CD4-positive, alpha-beta T cell treated with Interleukin-4 for 1 hour (primary cell): ENCODE results near the gene TAOK2.
"Not testable (repeated sequence)": the region's sequence is repeated elsewhere in the genome, so short reads cannot be mapped to it uniquely, and the experiment has no call there.

Experiments used
- DNase-seq, 2 donors: peaks; one replicate each; pipeline ENCODE4 v3.0.0-alpha.2; 2020 to 2022

TAOK2 gene

DNA sequence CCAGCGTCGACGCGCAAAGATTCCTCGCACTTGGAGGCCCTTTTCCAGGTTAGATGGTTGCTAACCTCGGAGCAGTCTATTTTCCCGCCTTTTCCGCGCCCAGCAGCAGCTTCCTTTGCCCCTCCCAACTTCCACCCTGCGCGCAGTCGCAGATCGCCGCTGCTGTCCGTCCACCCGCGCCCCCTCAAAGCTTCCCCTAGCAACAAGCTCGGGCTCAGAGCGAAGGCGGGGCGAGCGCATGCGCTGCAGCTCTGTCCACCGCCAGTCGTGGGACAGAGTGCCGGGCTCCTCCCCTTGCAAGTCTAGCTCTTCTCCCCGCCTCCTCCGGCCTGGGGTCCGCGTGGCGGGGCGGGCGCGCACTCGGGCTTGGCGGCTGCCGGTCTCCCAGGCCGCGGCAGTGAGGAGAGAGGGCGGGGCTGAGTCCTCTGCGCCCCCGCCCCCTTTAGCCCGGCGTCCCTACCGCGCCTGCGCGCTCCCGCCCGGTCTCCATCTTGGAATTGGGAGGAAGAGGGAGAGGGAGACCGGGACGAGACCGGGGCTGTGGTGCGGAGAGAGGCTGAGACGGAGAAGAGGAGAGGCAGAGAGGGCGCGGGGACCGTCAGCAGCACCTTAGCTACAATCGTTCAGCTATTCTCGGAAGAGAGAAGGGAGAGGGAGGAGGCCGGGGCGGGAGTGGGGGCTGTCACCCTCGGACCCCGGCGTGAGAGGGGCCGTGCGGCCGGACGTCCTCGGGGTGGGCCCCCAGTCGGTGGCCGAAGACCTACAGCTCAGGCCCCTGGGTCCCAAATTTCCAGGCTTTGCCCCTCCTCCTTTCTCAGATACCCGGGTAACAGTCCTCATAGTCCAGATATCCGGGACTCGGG lies at the start of gene TAOK2:
Gene TAOK2 (plus strand): TSS at position 485 of the 863 bp plus-strand sequence. CDS start 3,905 bp downstream, outside the sequence.
- DNase-seq, result peak; percentile 98 to 99

GRCh38 chr16:29925105-29925756 lies 48.4 kb upstream of the TAOK2 start:
- peak in 1 of 2 donors; percentile 2 for DNase-seq

GRCh38 chr16:29925781-29926710 lies 47.6 kb upstream of the TAOK2 start, which contains the start of gene KCTD13:
Gene KCTD13, minus strand, starts transcription at chr16:29926226. Its CDS starts 193 bp downstream, at chr16:29926033.
- peak; percentile 90 to 94 for DNase-seq

DNA sequence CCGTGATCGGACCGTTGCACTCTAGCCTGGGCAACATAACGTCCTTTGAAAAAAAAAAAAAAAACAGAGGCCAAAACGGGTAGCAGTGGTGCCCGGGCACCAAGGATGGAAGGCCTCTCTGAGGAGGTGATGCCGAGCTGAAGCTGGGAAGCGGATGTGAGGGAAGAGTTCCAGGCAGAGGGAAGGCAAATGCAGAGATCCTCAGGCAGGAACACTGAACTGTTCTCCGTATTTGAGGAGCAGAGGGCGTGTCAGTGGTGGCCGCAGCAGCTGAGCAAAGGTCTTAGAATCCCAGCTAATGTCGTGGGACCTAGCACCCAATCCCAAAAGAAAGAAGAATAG lies 47.0 kb upstream of the TAOK2 start:
- no peak for DNase-seq

DNA sequence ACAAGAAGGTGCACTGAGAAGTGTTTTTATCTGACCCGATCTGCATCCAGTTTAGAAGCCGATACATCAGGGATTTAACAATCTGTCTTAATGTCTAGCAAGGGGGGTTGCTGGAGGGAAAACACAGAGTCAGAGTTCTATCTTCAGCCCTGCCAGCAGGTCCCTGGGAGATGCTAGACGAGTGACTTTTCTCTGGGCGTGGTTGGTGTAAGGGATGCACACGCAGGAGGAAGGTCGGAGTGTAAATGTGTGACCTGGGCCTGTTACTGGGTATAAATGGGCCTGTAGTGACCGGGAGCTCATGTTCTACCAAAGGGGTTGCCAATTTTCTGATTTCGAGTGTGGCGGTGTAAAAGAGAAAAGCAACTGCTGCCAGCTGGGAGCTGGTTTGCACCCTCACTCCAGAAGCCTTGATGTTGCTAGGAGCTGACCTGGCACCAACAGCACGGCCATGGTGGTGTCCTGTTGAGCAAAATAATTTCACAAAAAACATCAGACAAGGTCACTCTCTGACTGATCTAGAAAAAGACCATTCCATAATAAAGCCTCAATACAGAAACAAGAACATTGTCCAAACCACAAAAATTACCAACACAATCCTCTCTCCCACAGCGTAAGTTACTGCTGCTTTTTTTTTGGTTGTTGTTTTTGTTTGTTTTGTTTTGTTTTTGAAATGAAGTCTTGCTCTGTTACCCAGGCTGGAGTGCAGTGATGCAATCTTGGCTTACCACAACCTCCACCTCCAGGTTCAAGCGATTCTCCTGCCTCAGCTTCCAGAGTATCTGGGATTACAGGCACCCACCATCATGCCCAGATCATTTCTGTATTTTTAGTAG lies 46.4 kb upstream of the TAOK2 start:
- DNase-seq, result no peak

DNA sequence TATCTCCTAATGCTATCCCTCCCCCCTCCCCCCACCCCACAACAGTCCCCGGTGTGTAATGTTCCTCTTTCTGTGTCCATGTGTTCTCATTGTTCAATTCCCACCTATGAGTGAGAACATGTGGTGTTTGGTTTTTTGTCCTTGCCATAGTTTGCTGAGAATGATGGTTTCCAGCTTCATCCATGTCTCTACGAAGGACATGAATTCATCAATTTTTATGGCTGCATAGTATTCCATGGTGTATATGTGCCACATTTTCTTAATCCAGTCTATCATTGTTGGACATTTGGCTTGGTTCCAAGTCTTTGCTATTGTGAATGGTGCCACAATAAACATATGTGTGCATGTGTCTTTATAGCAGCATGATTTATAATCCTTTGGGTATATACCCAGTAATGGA lies 41.9 kb upstream of the TAOK2 start:
- DNase-seq, result not testable (repeated sequence)

- DNase-seq, result no peak
Measured at GRCh38 chr16:29940656-29941055, 33.0 kb upstream of the TAOK2 start.

- DNase-seq, result no peak
Measured at GRCh38 chr16:29943846-29944799, 29.5 kb upstream of the TAOK2 start.

GRCh38 chr16:29947897-29948296 lies 25.8 kb upstream of the TAOK2 start:
- DNase-seq, result no peak

DNA sequence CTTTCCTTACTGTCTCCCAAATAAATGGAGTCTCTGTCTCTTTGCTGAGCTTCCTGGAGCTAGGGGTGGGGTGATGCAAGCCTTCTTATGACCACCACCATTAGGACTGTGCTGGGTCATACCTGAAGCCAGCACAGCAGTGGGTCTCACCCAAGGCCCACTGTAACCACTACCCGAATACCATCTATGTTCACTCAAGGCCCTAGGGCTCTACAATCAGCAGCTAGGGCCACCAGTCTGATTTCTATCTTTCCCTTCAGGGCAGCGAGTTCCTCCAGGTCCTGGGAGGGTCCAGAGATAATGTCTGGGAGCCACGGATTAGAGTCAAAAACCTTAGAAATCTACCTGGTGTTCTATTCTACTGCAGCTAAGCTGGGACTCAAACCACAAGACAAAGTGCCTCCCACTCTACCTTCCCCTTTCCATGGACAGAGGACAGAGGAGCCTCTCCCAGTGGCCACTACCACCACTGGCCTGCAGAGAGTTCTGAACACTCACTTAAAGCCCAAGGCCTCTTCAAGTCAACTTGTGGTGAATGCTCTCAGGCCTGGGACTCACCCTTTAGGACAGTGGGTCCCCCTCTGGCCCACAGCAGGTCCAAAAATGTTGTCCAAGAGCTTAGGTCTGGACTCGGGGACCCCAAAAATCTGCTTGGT lies 22.7 kb upstream of the TAOK2 start:
- no peak for DNase-seq

GRCh38 chr16:29951625-29952365 lies 21.9 kb upstream of the TAOK2 start:
- no peak for DNase-seq

- no peak for DNase-seq
Measured at GRCh38 chr16:29958756-29959155, 14.9 kb upstream of the TAOK2 start.

GRCh38 chr16:29959293-29959692 lies 14.4 kb upstream of the TAOK2 start:
- no peak for DNase-seq

DNA sequence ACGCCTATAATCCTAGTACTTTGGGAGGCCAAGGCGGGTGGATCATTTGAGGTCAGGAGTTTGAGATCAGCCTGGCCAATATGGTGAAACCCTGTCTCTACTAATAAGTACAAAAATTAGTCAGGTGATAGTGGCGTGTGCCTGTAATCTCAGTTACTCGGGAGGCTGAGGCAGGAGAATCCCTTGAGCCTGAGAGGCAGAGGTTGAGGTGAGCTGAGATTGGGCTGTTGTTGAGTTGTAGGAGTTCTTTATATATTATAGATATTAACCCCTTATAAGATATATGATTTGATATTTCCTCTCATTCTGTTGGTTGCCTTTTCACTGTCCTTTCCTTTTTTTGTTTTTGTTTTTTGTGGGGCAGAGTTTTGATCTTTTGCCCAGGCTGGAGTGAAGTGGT lies 13.8 kb upstream of the TAOK2 start:
- not testable (repeated sequence) for DNase-seq

DNA sequence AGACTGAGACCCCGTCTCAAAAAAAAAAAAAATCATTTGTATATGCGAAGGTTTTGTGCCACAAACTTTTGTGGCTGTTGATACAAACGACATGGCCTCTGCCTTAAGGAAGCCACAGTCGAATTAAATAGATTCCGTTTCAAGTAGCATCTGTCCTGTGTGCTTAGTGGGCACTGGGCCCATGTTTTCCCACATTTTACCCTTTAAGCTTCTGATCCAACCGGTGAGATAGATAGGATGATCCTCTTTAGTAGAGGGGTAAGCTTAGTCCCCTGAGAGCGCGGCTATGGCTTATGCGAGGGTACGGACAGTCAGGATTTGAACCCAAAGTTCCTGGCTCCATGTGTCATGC lies 12.6 kb upstream of the TAOK2 start:
- no peak for DNase-seq

DNA sequence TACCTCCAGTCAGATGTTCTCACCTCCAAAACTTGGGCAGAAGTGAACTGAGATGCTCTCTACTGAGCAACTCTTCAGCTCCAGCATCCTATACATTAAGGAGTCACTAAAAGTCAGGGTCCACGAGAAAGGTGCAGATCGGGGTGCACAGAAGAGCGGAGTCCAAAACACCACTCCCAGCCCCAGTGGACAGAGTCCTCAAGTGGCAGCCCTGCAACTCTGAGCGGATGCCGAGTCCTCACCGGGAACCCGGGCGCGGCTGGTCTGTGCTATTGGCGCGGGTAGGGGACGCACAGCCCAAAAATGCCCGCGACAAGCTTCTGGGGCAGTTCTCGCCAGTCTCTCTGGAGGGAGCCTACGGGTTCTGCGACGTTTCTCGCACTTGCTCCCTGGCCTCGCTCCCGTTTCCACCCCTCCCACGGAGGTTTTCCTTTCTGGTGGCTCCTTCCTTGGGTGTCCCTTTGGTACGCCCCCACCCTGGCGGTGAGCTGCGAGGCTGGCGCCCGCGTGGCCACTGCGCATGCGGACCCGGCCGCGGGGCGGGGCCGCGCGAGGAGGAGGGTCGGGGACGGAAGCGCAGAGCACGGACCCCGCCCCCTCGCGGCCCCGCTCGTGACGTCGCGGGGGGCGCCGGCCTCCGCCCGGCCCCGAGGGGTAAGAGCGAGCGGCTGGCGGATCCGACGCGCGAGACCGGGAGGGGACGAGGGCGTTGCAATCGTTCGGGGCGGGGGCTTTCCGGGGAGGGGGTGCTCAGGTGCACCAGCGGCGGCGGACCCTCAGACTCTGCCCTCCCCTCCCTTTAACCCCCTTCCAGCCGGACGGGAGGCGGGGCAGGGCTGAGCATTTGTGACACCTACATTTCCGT lies 12.0 kb upstream of the TAOK2 start, which contains the start of gene TMEM219:
Gene TMEM219 (plus strand): TSS at position 601 of the 865 bp plus-strand sequence. CDS start 1,065 bp downstream, outside the sequence.
- DNase-seq, result peak; percentile 93 to 96

DNA sequence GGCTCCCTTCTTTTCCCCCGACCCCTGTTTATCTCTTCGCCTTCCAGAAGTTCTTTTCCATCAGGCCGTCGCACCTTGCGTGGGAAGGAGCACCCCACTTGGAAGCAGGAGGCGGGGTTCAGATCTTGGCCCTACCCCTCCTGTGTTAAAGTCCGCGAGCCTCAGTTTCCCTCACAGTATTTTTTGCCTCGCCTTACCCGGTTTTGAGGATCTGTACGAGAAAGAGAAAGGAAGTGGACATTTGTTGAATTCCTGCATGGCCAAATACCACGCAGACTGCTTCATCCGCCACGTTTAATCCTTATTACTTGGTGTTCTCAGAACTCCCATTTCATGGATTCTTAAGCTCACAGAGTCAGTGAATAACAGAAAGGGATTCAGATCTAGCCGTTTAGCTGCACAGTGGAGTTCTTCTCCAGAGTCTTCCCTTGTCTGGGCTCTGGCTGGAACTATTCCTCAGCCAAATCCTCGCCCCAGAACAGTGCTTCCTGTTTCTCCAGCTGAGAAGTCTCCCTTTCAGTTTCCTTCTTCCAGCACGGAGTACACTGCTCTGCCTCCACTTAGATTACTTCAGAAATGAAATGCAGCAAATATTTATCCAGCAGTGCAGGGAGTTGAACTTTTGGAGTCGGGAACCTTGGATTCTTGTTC lies 11.2 kb upstream of the TAOK2 start:
- DNase-seq, result peak in 1 of 2 donors; percentile 9
